NT2/D1 (cell line): Measurements from ENCODE around the gene ATF3.

ENCODE experiments used
- DNase-seq: peaks from one replicate; pipeline ENCODE4 v3.0.0-alpha.2; 2011; ENCODE audit warnings: low read depth, low spot score
- H3K27me3 ChIP-seq: 2 replicates; pipeline ENCODE4 v1.6.0; 2011; ENCODE audit warnings: mild to moderate bottlenecking; ENCODE audit not compliant: insufficient read length, insufficient read depth
- H3K36me3 ChIP-seq: 2 replicates; pipeline ENCODE4 v1.6.1; 2011; ENCODE audit warnings: mild to moderate bottlenecking, low read length, mixed read lengths; ENCODE audit not compliant: insufficient read depth, insufficient read length
- H3K4me1 ChIP-seq: 2 replicates; pipeline ENCODE4 v1.5.1; 2011; ENCODE audit not compliant: insufficient read depth, insufficient read length
- H3K4me3 ChIP-seq: 2 replicates; pipeline ENCODE4 v1.5.1; 2011; ENCODE audit warnings: low read depth; ENCODE audit not compliant: insufficient read length
- H3K9ac ChIP-seq: 2 replicates; pipeline ENCODE4 v1.6.0; 2011; ENCODE audit warnings: low read depth; ENCODE audit not compliant: insufficient read length
- H3K9me3 ChIP-seq: 2 replicates; pipeline ENCODE4 v1.5.1; 2011; ENCODE audit warnings: mild to moderate bottlenecking, low read length; ENCODE audit not compliant: insufficient read depth
- SUZ12 ChIP-seq: IDR thresholded peaks from 2 replicates; pipeline ENCODE4 v1.6.1; 2011; ENCODE audit not compliant: insufficient read length, insufficient read depth; ENCODE audit errors: extremely low read depth
- YY1 ChIP-seq: IDR thresholded peaks from 2 replicates; pipeline ENCODE4 v1.6.1; 2011; ENCODE audit not compliant: insufficient read length, insufficient read depth
- ZNF274 ChIP-seq: IDR thresholded peaks from 2 replicates; pipeline ENCODE4 v1.6.1; 2011; ENCODE audit warnings: mild to moderate bottlenecking, low read depth, low read length

Gene ATF3

DNA sequence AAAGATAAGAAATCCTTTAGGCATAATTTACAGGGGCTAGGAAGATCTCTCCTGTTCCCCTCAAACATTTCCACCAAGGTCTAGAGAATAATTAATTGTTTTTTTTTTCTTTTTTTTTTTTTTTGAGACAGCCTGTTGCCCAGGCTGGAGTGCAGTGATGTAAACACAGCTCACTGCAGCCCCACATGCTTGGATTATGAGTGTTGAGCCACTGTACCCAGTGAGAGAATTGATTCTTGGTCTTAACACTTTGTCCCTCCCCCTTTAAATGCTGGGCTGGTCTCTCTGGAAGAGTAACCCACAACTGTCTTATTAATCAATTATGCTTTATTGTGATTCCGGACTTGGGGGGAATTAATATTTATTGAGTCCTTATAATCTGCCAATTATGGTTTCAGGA, 33.4 kb downstream of the ATF3 start:
- no peaks in the 10 kb centered on the region for H3K27me3 ChIP-seq
- H3K9me3 ChIP-seq: peaks cover 11% of the 10 kb centered on the region; the same call in 1 of the 2 replicates
- no peaks in the 10 kb centered on the region for H3K4me1 ChIP-seq
- TF ChIP-seq ZNF274: no peak
- TF ChIP-seq SUZ12: no peak
- TF ChIP-seq YY1: no peak
- H3K36me3 ChIP-seq: no peaks in the 10 kb centered on the region
- no peak overlapping the region for H3K4me3 ChIP-seq
- no peak overlapping the region for H3K9ac ChIP-seq
- no peak for DNase-seq

DNA sequence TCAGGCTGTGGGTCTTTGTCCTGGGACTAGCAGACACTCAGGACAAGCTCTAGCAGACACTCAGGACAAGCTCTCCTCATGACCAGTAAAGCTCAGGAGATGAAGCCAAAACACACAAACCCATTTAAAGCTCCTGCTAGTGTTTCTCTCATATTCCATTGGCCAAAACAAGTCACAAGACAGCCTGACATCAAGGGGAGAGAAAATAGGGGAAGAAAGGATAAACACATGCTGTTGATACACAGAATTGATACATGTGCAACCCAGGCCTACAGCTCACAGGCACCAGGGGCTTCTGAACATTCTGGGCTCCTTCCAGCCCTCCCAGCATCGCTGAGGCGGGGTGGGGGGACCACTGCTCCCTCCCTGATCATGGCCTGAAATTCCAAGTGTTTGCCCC, 35.3 kb downstream of the ATF3 start:
- H3K4me1 ChIP-seq: no peaks in the 10 kb centered on the region
- peaks cover 11% of the 10 kb centered on the region; the same call in 1 of the 2 replicates for H3K9me3 ChIP-seq
- H3K36me3 ChIP-seq: no peaks in the 10 kb centered on the region
- H3K27me3 ChIP-seq: no peaks in the 10 kb centered on the region
- no peak overlapping the region for H3K4me3 ChIP-seq
- DNase-seq: no peak
- TF ChIP-seq SUZ12 (no peak), YY1 (no peak), ZNF274 (no peak)
- no peak overlapping the region for H3K9ac ChIP-seq

DNA sequence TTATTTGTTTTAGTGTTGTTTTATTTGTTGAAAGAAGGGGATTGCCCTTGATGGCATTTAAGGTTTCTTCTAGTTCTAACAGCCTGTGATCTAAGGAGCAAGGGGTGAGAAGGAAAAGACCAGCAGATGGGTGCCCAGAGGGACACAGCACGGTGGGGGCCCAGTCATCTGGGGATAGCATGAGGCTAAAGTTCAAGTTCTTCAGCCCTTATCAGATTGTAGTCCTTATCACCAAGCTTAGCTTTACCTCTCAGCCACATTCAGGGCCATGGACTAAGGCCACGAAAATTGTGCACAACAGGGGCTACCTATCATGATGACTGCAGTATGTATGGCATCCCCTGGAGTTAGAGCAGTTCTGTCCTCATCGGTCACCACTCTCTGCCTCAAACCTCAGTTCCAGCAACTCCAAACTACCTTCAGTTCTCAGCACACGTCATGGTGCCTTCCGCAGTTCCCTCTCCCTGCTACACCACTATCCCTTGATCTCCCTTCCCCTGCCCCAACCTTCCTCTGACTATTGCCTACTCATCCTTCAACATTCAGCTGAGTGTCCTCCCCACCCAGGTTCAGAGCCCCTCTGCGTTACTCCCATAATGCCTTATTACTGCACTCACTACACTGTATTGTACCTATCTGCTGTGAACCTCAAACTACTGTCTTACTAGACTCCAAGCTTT, 36.4 kb downstream of the ATF3 start:
- Histone ChIP-seq H3K9me3 (peaks cover 11% of the 10 kb centered on the region; the same call in 1 of the 2 replicates), H3K4me3 (no peak overlapping the region), H3K36me3 (no peaks in the 10 kb centered on the region), H3K4me1 (no peaks in the 10 kb centered on the region), H3K9ac (no peak overlapping the region), H3K27me3 (no peaks in the 10 kb centered on the region)
- no peak for TF ChIP-seq SUZ12
- no peak for TF ChIP-seq ZNF274
- no peak for TF ChIP-seq YY1
- no peak for DNase-seq

DNA sequence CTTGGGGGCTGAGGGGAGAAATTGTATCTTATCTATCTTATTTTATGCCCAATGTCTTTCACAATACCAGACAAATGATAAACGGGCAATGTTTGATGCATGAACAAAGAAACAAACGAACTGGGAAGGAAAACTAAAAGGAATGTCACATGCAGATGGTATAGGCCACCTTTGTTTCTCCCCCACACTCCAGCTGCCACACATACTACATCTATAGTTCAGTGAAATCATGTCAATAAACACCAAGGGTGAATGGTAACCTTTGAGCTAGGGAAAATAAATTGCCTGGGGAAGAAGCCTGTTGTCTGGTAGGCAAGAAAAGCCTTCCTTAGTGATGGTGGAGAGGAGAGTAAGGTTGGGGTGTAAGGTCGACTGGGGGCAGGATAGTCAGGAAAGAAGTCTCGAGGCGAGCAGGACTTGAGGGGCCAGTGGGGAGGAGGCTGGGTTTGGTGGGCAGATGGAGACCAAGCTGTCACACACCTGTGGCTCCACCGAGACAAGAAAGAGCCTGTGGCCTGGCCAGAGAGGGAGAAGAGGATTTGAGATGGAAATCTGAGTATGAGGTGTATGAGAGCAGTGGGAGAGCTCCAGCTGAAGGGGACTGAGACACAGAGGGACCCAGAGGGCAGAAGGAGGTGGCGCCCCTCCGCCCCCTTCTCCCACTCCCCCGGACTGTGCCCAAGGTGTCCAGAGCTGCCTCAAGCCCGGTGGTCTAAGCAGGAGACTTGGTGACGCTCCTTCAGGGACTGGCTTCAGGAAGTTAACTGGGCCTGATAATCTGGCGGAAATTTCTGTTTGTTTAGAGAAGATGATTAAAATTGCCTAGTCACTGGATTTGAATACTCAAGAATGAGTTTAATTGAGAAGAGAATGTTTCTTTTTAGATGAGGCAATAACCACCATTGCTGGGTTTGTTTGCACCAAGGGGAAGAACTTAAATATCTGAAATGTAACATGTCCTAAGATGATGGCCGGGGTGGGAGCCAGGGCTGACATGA, 37.3 kb downstream of the ATF3 start:
- no peaks in the 10 kb centered on the region for H3K27me3 ChIP-seq
- H3K4me1 ChIP-seq: no peaks in the 10 kb centered on the region
- H3K4me3 ChIP-seq: no peak overlapping the region
- peaks cover 11% of the 10 kb centered on the region; the same call in 1 of the 2 replicates for H3K9me3 ChIP-seq
- TF ChIP-seq YY1: no peak
- no peak for TF ChIP-seq ZNF274
- no peaks in the 10 kb centered on the region for H3K36me3 ChIP-seq
- DNase-seq: no peak
- H3K9ac ChIP-seq: no peak overlapping the region

DNA sequence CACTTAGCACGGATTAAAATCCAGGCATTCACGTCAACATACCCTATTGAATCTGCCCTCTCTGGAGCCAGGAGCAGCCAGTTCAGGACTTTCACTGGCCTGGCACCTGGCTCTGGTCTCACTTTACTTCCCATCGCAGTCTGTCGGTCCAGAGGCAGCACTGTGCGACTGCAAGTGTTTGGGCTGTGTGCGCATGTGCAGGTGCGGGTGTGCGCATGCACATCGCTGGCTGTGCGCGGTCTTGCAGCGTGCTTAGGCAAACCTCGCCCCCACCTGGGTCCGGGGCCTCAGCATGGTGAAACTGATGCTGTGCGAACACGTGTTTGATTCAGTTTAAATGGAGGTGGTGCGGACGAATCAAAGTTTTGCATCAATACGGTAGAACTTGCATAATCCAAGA, 38.0 kb downstream of the ATF3 start:
- no peak overlapping the region for H3K4me3 ChIP-seq
- H3K9ac ChIP-seq: no peak overlapping the region
- H3K27me3 ChIP-seq: no peaks in the 10 kb centered on the region
- no peaks in the 10 kb centered on the region for H3K36me3 ChIP-seq
- H3K9me3 ChIP-seq: peaks cover 11% of the 10 kb centered on the region; the same call in 1 of the 2 replicates
- TF ChIP-seq SUZ12: no peak
- TF ChIP-seq YY1: no peak
- no peak for TF ChIP-seq ZNF274
- DNase-seq: no peak
- H3K4me1 ChIP-seq: no peaks in the 10 kb centered on the region

- H3K36me3 ChIP-seq: no peaks in the 10 kb centered on the region
- H3K4me3 ChIP-seq: no peak overlapping the region
- no peaks in the 10 kb centered on the region for H3K27me3 ChIP-seq
Measured at GRCh38 chr1:212647004-212647403, 38.4 kb downstream of the ATF3 start.

DNA sequence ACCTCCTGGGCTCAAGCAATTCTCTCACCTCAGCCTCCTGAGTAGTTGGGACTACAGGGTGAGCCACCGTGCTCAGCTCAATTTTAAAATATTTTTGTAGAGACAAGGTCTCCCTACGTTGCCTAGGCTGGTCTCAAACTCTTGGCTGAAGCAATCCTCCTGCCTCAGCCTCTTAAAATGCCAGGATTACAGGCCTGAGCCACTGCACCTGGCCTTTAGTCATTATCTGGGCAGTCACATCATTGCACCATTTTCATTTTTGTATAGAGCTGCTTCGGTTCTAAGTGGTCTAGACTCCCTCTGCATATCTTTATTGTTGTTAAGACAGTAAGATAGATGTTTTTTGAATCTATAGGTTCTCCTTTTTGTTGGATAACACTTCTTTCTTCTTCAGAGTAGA, 39.9 kb downstream of the ATF3 start:
- H3K4me3 ChIP-seq: no peak overlapping the region
- H3K36me3 ChIP-seq: no peaks in the 10 kb centered on the region
- H3K9ac ChIP-seq: no peak overlapping the region
- peaks cover 11% of the 10 kb centered on the region; the same call in 1 of the 2 replicates for H3K9me3 ChIP-seq
- H3K27me3 ChIP-seq: no peaks in the 10 kb centered on the region
- no peak for TF ChIP-seq ZNF274
- no peak for TF ChIP-seq SUZ12
- no peak for TF ChIP-seq YY1
- no peak for DNase-seq
- no peaks in the 10 kb centered on the region for H3K4me1 ChIP-seq

More at GRCh38 chr1:212647004-212647403, 38.4 kb downstream of the ATF3 start:
- no peak for TF ChIP-seq SUZ12
- TF ChIP-seq YY1: no peak
- TF ChIP-seq ZNF274: no peak
- Histone ChIP-seq H3K4me1 (no peaks in the 10 kb centered on the region), H3K9ac (no peak overlapping the region), H3K9me3 (peaks cover 11% of the 10 kb centered on the region; the same call in 1 of the 2 replicates)
- DNase-seq: no peak
